Measurements from ENCODE around the gene PVALB.

Gene PVALB

GRCh38 chr22:36773935-36774334, 42.9 kb downstream of the PVALB start:
- DNase-seq (ENCODE audit: low read depth, low spot score) = no peak

DNA sequence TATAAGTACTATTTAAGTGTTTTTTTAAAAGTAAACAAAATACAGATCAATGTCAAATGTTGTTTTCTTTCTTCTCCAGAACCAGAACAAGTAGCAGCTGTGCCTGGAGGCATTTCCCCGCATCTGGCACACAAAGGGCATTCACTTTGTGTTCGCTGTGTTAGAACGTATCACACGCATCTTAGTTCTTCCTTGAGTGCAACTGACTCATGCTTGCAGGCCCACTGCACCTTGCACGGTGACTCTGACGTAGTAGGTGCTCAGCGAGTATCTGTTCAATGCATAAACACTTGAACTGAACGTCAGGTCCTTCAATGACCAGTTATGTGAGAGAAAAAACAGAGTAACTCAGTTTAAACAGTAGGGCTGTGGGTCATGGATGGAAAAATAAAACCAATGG, 44.4 kb downstream of the PVALB start:
- no peak for DNase-seq (ENCODE audit: low read depth, low spot score)

- DNase-seq (ENCODE audit: low read depth, low spot score) = no peak
These were observed 45.3 kb downstream of the PVALB start for GRCh38 chr22:36771356-36772063.

GRCh38 chr22:36770513-36771231, 46.2 kb downstream of the PVALB start:
- no peak for DNase-seq (ENCODE audit: low read depth, low spot score)

- no peak for DNase-seq (ENCODE audit: low read depth, low spot score)
These were observed 47.0 kb downstream of the PVALB start for GRCh38 chr22:36769541-36770512.

GRCh38 chr22:36768616-36769015, 48.2 kb downstream of the PVALB start:
- no peak for DNase-seq (ENCODE audit: low read depth, low spot score)

GRCh38 chr22:36768141-36768540, 48.7 kb downstream of the PVALB start:
- DNase-seq (ENCODE audit: low read depth, low spot score) = no peak

DNA sequence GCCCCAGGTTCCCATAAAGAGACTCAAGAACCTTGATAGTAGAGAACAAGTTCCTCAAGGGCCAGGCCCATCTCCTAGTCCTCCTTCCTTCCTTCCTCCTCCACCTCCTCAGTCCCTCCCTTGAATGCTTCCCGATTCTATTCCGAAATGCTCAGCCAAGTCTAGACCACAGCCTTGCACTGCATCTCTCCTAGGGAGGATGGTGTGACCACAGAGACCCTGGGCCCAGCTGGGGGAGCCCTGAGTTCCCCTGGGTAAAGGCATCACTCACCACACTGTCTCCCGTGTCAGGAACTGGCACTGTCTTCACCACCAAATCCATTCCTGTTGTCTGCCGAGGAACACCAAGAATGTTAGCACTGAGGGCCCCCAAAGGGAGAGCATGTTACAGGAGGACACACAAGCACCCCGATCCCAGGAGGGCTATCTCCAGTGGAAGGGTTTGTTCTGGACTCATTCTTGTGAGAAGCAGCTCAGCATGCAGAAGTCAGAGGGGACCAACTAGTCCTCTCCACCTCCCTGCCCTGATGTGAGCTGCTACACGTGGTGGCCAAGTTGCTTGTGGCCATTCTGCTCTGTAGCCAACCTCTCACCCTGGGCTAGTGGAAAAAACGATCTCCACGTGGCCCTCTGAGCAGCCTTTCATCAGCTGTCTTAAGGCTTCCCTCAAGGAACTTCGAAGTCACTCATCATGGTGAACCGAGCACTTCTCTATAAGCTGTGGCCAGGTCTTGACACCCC, 49.6 kb downstream of the PVALB start:
- no peak for DNase-seq (ENCODE audit: low read depth, low spot score)

- DNase-seq (ENCODE audit: low read depth, low spot score) = no peak
These were observed 50.8 kb downstream of the PVALB start for GRCh38 chr22:36765943-36766450.

- no peak for DNase-seq (ENCODE audit: low read depth, low spot score)
These were observed 51.5 kb downstream of the PVALB start for GRCh38 chr22:36765131-36765942.

DNA sequence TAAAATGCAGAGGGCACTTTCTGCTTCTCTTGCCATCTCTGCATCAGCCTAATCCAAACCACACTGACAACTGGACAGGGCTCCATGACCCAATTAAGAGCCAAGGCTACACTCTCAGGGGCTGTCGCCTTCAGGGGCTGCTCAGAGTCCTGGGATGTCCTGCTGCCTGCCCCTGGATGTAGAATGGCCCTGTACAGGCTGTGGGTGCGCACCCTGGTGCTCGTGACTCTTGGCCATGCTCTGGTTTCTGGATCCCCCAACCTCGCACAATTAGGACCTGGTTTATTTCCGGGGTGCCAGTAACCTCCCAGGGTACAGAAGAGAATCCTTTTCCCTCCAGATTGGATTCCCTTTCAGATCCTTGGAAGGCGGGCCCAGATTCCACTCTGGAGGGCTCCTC, 52.2 kb downstream of the PVALB start:
- DNase-seq (ENCODE audit: low read depth, low spot score) = no peak

GRCh38 chr22:36764060-36764459, 52.8 kb downstream of the PVALB start:
- no peak for DNase-seq (ENCODE audit: low read depth, low spot score)

GRCh38 chr22:36763576-36763975, 53.3 kb downstream of the PVALB start:
- no peak for DNase-seq (ENCODE audit: low read depth, low spot score)

DNA sequence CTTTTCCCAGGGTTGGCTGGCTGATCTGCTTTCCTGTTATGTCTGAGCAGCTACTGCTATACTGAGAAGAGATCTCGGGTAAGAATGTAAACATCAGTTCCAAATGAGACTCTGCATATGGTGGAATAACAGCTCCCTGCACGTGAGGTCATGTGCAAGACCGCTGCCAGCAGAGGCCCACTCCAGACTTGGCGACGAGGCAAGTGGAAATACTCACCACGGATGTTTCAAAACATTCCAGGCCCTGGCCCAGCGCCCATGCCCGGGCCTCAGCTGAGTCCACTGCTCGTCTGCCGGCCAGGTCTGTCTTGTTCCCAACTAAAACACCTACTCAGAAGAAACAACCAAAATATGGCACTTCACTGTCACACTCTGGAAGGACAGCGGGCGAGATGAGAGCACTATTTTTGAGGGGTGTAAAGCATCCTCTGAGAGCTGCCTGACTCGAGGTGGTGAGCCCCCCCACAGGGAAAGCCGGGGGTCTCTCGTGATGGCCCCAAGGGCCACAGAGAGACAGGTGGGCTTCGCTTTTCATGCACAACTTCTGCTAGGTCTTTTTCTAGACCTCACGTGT, 54.1 kb downstream of the PVALB start:
- no peak for DNase-seq (ENCODE audit: low read depth, low spot score)

DNA sequence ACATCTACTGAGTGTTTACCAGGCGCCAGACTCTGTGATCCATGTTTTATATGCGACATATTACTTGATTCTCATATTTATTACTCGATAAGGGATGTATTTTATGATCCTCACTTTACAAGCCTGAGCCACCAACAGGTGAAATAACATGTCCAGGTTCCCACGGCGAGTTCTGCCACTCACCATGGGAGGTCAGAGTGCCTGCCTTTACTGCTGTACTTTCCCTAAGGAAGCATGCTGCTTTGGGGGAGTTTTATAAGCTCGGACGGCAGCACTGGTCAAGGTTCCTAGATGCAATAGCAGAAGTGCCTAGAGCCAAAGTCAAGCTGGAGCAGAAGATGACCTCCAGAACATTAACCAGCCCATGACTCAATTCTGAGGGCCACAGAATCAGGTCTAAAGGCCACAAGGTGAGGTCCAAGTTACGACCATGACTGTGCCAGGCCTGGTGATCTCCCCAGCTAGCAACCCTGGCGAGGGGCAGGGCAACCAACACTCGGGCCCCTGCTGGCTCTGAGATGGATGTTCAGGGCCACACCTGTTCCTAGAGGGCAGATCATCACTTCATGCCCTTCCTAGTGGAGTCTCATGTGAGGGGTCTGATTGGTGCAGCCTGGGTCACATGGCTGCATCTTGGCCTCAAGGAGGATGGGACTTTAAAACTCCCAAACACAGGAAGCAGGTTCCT, 55.1 kb downstream of the PVALB start:
- DNase-seq (ENCODE audit: low read depth, low spot score) = no peak

- no peak for DNase-seq (ENCODE audit: low read depth, low spot score)
These were observed 56.0 kb downstream of the PVALB start for GRCh38 chr22:36760786-36761185.

- DNase-seq (ENCODE audit: low read depth, low spot score) = no peak
These were observed 57.2 kb downstream of the PVALB start for GRCh38 chr22:36759481-36760159.

DNA sequence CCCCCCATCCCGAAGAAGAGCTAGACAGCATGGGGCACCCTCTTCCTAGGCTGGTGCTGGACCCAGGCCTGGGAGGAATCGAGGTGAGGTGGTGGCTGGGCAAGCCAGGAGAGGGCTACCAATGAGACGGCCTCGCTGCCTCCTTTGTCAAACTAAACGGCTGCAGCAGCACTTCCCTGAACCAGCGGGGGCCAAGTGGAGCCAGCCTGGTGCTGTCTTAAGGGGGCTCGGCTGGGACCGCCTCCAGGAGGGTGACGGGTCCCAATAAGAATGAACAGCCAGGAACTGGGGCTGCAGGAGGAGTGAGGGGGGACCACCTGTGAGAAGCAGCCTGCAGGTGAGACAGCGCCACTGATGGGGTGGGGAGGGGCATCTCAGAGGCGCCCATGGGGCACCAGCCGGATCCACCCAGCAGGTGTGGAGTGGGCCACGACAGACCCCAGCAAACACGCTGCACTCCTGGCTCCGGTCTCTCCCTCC, 58.0 kb downstream of the PVALB start:
- DNase-seq (ENCODE audit: low read depth, low spot score) = no peak

All from iPS DF 19.7 (cell line).